ENCODE data around the gene LST1.

The LST1 gene

DNA sequence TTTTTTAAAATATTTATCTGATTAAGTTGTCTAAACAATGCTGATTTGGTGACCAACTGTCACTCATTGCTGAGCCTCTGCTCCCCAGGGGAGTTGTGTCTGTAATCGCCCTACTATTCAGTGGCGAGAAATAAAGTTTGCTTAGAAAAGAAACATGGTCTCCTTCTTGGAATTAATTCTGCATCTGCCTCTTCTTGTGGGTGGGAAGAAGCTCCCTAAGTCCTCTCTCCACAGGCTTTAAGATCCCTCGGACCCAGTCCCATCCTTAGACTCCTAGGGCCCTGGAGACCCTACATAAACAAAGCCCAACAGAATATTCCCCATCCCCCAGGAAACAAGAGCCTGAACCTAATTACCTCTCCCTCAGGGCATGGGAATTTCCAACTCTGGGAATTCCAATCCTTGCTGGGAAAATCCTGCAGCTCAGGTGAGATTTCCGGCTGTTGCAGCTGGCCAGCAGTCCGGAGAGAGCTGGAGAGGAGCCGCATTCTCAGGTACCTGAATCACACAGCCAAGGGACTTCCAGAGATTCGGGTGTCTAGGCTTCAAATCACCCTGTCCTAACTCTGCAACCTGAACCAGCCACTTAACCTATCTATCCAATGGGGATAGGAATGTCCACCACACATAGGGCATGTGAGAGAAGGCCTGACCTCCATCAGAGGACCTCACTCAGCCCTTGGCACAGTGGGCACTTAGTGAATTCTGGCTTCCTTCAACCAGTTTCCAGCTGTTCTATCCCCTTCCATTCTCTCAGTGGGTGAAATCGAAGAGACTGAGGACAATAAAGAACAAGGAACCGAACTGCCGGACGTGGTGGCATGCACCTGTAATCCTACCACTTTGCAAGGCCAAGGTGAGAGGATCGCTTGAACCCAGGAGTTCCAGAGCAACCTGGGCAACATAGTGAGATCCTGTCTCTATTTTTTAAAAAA lies 7.6 kb upstream of the LST1 start:
- H3K4me3 ChIP-seq (ENCODE audit: low read depth, low read length): no peak overlapping the region
- TF ChIP-seq, protein P1, sequence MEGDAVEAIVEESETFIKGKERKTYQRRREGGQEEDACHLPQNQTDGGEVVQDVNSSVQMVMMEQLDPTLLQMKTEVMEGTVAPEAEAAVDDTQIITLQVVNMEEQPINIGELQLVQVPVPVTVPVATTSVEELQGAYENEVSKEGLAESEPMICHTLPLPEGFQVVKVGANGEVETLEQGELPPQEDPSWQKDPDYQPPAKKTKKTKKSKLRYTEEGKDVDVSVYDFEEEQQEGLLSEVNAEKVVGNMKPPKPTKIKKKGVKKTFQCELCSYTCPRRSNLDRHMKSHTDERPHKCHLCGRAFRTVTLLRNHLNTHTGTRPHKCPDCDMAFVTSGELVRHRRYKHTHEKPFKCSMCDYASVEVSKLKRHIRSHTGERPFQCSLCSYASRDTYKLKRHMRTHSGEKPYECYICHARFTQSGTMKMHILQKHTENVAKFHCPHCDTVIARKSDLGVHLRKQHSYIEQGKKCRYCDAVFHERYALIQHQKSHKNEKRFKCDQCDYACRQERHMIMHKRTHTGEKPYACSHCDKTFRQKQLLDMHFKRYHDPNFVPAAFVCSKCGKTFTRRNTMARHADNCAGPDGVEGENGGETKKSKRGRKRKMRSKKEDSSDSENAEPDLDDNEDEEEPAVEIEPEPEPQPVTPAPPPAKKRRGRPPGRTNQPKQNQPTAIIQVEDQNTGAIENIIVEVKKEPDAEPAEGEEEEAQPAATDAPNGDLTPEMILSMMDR (conservative IDR thresholded peaks at IDR 0.05; ENCODE audit: low read depth, low read length): no peak
- DNase-seq (ENCODE audit: low read depth): no peak

GRCh38 chr6:31579119-31579505 lies 7.0 kb upstream of the LST1 start:
- DNase-seq (ENCODE audit: low read depth): no peak
- H3K4me3 ChIP-seq (ENCODE audit: low read depth, low read length): no peak overlapping the region
- TF ChIP-seq, protein P1 (conservative IDR thresholded peaks at IDR 0.05; ENCODE audit: low read depth, low read length): no peak

DNA sequence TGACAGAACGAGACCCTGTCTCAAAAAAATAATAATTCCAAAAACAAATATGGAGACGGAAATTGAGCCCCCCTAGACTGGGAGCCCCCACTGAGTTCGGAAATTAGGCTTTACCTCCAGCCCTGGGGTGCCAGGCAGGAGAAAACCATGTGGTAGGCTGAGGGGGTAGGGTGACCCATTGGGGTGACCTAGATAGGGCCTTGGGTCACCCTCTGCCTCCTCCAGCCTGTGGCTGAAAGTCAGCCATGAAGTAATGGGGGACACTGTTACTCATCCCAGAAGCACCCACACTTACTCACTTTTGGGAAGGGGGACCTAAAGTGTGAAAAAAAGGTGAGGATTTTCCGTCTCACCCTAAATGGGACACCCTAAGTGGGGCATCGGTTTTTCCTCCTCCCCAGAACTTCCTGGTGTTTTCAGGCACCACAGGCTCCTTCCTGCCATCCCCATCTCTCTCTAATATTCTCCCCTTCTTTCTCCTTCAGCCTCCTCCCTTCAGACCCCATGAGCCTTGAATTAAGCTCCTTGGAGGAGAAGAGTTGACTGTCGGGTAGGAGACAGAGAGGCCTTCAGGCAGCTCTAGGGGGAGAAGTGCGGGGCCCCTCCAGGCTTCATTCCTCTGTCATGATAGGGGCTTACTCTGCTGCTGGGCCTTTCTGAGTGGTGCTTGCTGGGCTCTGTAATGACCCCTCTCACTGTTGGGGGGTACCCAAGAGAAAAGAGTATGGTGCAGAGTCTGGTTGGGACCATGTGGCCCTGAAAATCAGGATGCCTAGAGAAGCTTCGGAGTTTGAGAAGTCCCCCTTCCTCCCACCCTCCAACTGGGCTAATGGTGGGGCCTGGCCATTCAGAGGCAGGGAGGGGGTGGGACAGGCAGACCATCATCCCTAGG lies 6.3 kb upstream of the LST1 start:
- no peak overlapping the region for H3K4me3 ChIP-seq (ENCODE audit: low read depth, low read length)
- no peak for DNase-seq (ENCODE audit: low read depth)

GRCh38 chr6:31580438-31580740 lies 5.7 kb upstream of the LST1 start:
- DNase-seq (ENCODE audit: low read depth): no peak
- TF ChIP-seq, protein P1 (conservative IDR thresholded peaks at IDR 0.05; ENCODE audit: low read depth, low read length): no peak
- peak overlapping the region; percentile 86 for H3K4me3 ChIP-seq (ENCODE audit: low read depth, low read length)

More for the DNA sequence above, 6.3 kb upstream of the LST1 start:
- TF ChIP-seq, protein P1 (conservative IDR thresholded peaks at IDR 0.05; ENCODE audit: low read depth, low read length): no peak

DNA sequence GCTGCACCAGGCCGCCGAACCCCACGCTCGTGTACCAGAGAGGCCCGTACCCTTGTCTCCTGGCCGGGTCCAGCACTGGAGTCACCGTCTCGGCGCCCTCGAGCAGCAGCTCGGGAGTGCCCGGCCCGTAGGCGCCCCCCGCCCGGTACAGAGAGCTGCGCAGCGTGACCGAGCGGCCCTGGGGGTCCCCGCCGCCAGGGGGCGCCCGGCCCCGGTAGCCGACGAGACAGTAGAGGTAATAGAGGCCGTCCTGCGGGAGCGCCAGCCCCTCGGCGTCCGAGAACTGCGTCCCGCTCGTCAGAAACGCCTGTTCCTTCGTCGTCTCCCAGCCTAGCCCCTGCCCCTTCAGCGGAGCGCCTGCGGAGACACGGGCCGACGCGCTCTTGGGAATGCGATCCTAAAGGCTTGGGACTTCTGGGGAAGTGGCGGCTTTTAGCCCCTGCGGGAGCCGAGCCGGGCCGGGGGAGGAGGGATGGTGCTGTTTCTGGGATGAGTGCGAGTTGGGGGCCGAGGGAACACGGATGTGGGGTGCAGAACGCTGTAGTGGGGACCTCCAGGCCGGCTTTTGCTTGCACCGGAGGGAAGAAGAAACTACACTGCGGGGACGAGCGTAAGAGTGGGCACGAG lies 5.2 kb upstream of the LST1 start:
- TF ChIP-seq, protein P1 (conservative IDR thresholded peaks at IDR 0.05; ENCODE audit: low read depth, low read length): peak; percentile 72
- DNase-seq (ENCODE audit: low read depth): peak; percentile 78
- H3K4me3 ChIP-seq (ENCODE audit: low read depth, low read length): peak overlapping the region; percentile 86

DNA sequence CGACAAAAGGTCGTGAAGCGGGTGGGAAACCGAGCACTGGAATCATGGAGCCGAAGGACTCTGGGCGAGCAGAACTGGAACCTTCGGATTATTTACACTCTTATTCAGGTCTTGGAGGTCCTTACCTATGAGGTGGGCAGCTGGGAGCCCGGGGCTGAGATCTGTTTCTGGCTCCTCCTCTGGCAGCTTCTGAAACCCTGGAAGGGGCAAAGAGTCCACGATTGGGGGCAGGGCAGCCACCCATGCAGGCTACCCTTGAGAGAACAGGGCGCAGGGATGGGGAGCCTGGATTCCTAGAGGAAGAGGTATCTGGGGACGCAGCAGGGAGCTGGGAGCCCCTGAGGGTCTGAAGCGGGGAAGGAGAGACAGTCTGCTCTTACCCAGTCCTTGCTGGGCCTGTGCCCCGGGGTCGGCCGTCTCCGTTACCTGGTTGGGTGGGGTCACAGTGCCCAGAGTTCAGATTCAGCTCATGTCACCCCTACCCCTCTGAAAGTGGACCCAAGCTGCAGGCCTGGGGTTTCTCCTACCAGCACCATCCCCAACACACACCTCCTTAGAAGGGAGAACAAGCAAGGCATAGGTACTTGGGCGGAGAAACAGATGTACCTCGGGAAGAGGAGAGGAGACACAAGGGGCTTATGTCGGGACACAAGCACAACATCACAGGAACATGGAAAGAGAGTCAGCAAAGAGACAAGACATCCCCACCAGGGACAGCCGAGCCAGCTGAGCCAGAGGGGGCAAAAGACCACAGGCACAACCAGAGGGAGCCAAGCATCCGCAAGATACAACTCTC lies 4.4 kb upstream of the LST1 start:
- H3K4me3 ChIP-seq (ENCODE audit: low read depth, low read length): peak overlapping the region; percentile 86
- no peak for DNase-seq (ENCODE audit: low read depth)
- TF ChIP-seq, protein P1 (conservative IDR thresholded peaks at IDR 0.05; ENCODE audit: low read depth, low read length): no peak
